Raji (cell line): ENCODE measurements around the gene CDKL4.

Source experiments
- POLR2A ChIP-seq: IDR thresholded peaks from 2 replicates; pipeline ENCODE4 v1.6.1; 2011; ENCODE audit warnings: low read depth, low read length, control low read depth; ENCODE audit not compliant: insufficient read depth

Gene CDKL4

DNA sequence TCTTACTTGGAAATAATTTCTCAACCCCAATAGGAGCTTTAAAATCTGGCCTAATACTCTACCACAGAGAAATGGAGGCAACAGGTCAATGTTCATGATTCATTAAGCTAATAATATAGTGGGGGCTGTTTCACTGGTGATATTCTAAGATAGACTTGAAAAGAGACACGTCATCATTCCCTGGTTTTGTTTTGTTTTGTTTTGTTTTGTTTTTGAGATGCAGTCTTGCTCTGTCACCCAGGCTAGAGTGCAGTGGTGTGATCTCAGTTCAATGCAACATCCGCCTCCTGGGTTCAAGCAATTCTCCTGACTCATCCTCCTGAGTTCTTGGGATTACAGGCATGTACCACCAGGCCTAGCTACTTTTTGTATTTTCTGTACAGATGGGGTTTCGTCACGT, 85.4 kb downstream of the CDKL4 start:
- no peak for TF ChIP-seq POLR2A

DNA sequence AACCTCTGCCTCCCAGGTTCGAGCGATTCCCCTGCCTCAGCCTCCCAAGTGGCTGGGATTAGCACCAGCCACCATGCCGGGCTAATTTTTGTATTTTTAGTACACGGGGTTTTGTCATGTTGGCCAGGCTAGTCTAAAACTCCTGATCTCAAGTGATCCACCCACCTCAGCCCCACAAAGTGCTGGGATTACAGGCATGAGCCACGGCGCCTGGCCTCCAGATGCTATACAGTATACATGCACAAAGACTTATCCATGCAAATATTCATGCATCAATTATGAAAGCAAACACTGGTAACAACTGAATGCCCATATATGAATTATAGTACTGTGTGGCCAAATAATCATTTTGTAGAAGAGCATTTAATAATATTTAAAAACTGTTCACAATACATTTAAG, 86.9 kb downstream of the CDKL4 start:
- no peak for TF ChIP-seq POLR2A

DNA sequence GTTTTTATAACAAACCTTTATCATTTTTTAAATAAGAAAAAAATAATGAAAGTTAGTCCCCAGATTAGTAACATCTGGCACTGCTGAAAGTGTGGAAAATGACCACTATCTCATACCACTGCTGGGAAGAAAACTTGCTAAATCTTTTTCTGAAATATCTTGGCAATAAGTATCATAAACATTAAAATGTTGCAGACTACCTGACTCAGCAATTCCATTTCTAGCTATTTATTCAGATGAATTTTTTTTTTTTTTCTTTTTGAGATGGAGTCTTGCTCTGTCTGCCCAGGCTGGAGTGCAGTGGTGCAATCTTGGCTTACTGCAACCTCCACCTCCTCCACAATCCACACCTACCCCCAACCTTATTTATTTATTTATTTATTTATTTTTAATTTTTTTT, 87.7 kb downstream of the CDKL4 start:
- no peak for TF ChIP-seq POLR2A

DNA sequence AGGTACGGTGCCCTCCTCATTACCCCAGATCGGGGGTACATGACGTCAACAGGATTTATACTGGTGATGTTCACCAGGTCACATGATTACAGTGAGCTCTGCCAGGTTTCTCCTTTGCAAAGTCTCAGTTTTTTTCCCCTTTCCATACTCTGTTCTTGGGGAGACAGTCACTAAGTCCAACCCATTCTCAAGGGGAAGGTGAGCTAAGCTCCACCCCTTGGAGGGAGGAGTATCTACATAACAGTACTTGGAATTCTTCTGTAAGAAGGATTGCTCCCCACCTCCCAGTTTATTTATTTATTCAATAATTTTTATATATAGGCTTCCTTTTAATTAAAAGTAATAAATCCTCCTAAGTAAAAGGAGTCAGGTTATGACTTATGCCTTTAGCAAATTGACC, 88.8 kb downstream of the CDKL4 start:
- TF ChIP-seq POLR2A, result no peak

DNA sequence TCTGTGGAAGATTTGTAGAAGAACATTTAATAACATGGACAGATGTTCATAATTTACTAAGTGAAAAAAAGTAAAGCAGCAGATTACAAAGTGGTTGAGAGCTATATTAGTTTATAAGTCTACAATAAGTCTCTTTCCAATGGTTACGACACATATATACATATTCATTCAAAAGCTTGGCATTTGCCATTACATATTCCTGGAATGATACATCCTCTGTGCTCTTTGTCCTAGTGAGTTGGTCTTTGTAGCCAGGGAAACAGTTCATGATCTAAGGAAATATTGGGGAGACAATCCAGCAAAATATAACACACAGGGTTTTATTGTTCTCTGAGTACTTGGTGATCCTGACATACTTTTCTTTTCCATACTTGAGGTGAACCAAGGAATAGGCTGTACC, 90.5 kb downstream of the CDKL4 start:
- TF ChIP-seq POLR2A, result no peak

DNA sequence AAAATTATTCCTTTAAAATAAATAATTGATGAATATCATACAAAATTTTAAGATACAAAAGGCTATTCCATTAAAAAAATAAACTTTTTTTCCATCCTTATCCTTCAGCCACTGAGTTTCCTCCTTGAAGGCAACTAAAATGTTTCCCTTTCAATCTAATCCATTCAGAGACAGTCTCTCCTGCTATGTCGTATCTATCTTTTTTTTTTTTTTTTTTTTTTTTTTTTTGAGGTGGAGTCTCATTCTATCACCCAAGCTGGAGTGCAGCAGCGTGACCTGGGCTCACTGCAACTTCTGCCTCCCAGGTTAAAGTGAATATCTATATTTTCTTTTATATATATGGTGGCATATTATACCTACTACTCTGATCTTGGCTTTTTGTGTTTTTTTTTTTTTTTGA, 91.3 kb downstream of the CDKL4 start:
- TF ChIP-seq POLR2A, result no peak

DNA sequence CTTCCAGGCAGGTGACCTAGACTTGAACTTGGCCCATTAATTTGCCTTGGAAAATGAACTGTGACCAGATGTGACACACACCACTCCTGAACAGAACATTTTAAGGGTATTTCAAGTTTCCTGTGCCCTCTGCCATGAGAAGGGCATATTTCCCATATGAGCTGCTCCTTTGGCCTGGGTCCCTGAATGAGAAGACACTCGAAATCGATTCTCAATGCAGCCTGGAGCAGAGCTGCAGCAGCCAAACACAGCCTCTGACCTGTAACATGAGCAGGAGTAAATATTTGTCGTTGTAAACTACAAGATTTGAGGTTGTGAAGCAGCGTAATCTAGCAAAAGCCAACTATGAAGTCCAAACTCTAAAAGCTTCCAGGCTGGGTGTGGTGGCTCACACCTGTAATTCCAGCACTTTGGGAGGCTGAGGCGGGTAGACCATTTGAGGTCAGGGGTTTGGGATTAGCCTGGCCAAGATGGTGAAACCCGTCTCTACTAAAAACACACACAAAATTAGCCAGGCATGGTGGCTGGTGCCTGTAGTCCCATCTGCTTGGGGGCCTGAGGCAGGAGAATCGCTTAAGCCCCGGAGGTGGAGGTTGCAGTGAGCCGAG, 92.8 kb downstream of the CDKL4 start:
- no peak for TF ChIP-seq POLR2A

DNA sequence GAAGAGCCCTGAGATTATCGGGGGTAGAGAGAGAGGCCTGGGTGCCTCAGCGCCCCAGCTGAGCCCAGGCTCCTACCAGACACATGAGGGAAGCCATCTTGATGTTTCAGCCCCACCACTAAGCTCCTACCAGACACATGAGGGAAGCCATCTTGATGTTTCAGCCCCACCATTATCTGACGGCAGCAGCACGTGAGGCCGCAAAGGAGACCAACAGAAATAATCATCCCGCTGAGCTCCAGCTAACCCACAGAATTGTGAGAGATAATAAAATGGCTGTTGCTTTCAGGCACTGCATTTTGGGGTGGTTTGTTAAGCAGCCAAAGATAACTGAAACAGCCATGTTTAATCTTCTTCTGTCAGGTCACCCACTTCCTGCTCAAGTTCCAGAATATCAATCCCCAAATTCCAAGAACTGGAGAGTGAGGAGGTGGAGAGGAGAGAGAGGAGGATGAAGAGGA, 93.6 kb downstream of the CDKL4 start:
- TF ChIP-seq POLR2A, result no peak

DNA sequence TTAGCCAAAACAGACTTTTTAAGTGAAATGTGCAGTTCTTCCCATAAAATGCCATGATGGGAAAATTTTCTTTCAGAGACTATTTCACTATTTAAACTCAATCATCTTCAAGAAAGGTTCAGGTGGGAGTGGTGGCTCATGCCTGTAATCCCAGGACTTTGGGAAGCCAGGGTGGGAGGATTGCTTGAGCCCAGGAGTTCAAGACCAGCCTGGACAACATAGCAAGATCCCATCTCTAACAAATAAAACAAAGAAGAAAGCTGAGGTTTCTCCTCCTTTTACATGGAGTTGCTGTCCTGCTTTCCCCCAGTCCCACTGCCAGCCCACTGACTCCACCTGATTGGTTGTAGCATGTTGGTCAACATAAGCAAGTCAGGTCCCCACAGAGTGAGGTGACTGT, 97.1 kb downstream of the CDKL4 start:
- no peak for TF ChIP-seq POLR2A

DNA sequence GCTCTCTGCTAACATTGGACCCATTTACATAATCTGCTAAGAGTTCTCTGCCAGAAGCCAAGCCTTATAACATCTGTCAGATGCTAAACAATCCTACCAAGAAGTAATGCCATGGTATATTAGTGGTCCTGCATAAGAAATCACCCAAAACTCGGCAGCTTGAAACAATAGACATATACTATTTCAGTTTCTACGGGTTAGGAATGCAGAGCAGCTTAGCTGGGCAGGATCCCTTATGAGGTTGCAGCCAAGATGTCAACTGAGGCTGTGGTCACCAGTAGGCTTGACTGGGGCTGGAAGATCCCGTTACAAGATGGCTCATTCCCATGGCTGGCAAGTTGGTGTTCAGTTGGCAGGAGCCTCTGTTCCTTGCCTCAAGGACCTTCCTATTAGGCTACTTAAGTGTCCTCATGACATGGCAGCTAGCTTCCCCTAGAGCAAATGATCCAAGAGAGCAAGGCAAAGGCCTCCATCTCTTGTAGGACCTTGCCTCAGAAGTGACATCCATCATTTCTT, 97.8 kb downstream of the CDKL4 start:
- TF ChIP-seq POLR2A, result no peak

DNA sequence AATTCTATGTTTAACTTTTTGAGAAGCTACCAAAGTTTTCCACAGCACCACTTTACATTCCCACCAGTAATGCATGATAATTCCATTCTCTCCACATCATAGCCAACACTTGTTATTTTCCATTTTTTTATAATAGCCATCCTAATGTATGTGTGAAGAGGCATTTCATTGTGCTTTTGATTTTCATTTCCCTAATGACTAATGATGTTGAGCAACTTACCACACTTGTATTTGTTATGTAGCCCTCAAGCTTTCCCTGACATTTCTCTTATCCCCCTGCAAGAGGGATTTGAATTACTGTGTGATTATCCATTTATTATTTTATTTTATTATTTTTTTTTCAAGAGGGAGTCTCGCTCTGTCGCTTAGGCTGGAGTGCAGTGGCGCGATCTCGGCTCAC, 99.4 kb downstream of the CDKL4 start:
- no peak for TF ChIP-seq POLR2A

DNA sequence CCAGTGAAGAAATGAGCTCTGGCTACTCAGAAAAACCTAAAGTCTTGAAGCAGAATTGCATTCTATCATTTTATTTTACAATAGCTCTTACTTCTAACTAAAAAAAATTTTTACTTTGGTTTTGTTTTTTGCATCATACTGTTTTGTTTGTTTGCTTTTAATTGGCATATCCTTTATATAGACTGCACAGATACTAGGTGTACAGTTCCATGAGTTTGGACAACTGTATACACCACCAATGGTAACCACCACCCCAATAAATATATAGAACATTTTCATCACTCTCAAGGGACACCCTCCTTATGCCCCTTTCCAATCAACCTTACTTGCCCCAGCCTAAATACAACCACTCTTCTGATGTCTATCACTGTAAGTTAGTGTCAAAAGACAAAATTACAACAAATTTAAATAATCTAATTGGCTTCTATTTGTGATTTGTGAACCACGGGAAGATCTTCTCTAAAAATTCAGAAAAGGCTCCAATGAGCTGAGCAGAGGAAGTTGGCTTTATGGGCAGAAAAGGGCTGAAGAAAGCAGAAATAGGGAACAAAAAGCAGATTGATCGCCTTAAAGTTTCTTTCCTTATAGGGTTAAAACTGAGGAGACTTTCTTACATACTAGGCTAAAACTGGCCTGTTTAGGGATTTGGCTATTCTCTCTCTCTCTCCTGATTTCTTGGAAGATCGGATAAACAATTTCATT, 100.7 kb downstream of the CDKL4 start:
- TF ChIP-seq POLR2A, result no peak

DNA sequence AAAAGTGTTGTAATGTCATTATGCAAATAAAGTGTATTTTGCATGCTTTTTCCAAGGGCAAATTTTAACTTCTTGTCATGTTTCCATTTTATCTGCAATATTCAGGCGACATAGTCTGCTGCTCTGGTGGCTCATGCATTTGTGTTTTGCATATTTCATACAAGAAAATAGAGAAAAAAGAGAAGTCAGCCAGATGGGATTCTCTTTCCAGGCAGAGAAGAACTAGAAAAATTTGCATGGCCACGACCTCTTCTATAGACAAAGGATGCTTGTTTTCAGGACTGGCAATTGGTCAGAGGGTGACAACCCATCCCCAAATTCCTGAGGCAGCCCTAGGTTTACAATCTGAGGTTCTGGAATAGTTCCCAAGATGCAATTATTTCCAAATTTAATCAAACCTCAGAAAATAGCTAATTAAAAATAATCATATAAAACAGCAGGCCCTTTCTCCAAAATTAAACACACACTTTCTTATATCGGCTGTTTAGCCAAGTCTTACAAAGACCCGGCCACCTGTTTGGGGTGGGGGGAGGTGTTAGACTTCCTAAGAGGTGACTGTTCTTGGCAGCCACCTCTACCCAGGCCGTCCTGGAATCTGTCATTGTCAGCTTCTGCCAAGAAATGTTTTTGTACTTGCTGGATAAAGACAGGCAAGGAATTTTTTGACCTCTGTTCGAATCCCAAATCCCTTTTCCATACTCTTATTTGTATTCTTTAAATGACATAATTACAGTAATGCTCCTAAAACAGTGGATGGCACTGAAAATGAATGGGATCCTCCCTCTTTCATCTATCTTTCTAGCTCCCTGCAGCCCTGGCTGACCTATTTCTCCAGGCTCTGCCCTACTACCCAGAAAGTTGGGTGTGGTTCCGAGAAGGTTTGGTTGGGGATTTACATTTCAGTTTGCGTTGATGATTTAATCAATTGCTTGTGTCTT, 102.2 kb downstream of the CDKL4 start:
- no peak for TF ChIP-seq POLR2A

DNA sequence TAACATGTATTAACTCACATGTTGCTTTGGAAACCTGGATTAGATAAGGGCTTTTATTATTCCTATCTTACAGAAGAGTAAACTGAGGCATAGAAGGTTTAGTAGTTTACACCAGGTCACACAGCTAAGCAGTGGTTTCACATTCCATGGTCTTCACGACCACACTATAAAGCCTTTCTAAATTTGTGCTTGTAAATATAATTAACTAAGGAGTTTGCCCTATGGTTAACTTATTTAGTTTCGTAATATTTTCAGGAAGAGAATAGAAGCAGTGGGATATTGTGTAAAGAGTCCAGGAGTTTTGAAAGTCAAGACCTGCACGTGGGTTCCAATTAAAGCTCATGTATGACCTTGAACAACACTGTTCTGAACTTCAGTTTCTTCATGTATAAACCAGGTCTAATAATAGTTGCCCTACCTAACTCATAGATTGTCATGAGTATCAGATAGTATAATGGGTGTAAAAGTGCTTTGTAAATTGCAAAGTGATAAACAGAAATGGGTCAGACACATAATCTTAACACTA, 103.4 kb downstream of the CDKL4 start:
- TF ChIP-seq POLR2A, result no peak

DNA sequence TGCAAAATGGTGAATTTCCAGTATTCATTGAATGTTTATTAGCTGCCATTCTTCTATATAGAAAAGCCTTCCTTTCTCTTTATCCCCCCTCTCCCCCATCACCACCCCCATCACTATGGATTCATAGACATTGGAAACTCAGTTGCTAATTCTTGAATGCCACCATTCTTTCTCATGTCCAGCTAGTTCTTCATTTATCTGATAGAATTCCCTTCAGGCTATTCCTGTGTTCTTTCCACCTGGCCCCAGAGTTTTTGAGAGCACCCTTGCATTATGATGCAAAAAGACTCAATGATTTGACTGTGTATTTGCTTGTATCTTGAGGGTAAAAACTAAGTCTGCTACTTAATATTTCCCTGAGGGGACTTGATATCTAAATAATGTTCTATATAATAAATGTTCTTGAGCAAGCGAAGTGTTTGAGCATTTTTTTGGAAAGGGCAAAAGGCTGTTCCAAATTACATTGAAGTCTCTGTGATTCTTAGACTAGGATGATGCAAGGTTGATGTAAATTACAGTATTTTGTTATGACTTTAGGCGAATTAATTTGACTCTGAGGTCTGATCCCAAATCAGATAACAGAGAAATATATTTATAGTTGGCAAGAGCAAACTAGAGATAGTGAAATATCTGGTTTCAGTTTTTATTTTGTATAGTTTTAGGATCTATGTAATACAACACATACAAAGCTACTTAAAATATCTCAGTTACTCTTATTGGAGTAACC, 104.1 kb downstream of the CDKL4 start:
- no peak for TF ChIP-seq POLR2A

DNA sequence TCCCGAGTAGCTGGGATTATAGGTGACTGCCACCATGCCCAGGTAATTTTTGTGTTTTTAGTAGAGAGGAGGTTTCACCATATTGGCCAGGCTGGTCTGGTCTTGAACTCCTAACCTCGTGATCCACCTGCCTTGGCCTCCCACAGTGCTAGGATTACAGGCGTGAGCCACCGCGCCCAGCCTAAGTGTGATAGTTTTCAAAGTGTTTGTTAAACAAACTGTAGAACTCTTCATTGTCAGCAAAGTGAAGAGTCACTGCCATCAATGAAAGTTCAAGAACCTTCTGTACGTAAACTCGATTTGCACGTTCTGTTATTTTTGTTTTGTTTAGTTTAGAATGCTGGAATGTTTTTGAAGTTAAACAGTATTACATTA, 104.9 kb downstream of the CDKL4 start:
- TF ChIP-seq POLR2A, result no peak
